ENCODE results near the gene ITGB5.

The ITGB5 gene

DNA sequence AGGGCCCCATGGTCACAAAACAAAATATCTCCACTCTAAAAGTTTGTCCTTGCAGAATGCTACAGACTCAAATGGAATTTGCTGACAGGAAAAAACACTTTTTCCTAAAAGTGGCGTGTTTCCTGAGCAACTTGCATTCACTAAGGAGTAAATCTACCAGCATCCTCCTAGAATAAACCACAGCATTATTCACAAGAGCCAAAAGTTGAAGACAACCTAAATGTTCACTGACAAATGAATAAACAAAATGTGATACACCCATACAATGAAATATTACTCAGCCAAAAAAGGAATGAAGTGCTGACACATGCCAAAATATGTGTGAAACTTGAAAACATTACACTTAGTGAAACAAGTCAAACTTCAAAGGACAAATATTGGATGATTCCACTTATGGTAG, 28.9 kb downstream of the ITGB5 start:
- DNase-seq: no peak

DNA sequence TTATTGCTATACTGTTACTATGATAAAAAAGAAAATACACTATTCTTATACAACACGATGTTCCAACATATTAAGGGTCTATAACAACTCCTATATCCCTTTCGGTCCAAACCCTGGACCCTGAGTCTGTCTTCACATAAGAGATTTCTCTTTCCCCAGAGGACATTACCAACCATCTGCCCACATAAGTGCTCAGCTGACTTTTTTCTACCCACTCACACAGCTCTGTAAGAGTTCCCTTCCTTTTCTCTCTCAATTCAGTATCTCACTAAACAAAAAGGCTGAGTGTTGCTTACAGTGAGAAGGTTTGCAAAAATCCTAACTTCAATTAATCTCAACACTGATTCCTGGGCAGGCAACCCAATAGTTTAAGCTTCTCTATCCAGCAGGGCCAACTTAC, 30.5 kb downstream of the ITGB5 start:
- DNase-seq: no peak

DNA sequence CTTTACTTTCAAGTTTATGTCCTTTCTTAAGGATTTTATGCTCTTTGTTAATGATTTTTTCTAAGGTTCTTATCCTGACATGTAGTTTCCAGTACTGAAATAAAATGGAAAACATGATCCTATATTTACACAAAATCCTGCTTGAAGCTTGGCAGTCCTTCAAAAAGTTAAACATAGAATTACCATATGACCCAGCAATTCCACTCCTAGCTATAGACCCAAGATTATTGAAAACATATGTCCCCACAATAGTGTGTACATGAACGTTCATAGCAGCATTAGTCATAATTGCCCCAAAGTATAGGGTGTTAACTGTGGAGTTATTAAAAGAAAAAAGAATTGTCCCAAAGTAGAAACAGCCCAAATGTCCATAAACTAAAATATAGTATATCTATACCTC, 33.2 kb downstream of the ITGB5 start:
- DNase-seq: no peak

GRCh38 chr3:124853446-124853845, 33.7 kb downstream of the ITGB5 start:
- no peak for DNase-seq

GRCh38 chr3:124851905-124852304, 35.3 kb downstream of the ITGB5 start:
- DNase-seq: no peak

- no peak for DNase-seq
Measured at GRCh38 chr3:124851136-124851535, 36.0 kb downstream of the ITGB5 start.

DNA sequence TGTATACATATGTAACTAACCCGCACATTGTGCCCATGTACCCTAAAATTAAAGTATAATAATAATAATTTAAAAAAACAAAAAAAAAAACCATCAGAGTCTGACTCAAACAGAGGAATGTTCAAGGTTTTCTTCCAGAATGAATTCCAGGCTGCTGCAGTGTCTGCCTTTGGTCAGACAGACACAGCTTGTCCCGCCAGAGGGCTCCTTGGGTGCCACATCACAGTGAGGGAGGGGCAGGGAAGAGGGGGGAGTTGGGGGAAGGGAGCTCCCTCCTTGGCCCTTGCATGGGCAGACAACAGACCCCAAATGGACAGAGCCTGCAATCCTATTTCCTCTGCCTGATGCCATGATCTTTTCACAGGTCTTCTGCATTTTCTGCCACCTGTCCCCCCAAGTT, 36.5 kb downstream of the ITGB5 start:
- no peak for DNase-seq

- DNase-seq: no peak
Measured at GRCh38 chr3:124850212-124850611, 37.0 kb downstream of the ITGB5 start.

GRCh38 chr3:124848300-124848699, 38.9 kb downstream of the ITGB5 start:
- DNase-seq: no peak

DNA sequence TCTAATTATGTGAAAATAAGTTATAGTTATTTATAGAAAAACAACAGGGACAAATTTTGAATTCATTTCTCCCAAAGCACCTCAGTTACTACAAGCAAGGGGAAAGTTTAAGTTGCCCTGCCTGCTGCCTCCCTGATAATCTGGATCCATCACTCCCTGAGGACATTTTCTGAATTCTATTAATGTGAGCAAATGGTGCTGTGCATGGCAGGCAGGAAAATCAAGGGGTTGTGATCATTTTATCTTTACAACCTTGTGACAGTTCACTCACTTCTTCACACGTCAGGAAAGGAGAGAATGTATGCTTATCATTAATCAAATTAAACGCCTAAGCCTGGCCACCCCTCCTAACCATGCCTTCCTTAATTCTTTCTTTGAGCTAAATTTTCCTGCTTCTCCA, 39.3 kb downstream of the ITGB5 start:
- DNase-seq: no peak

DNA sequence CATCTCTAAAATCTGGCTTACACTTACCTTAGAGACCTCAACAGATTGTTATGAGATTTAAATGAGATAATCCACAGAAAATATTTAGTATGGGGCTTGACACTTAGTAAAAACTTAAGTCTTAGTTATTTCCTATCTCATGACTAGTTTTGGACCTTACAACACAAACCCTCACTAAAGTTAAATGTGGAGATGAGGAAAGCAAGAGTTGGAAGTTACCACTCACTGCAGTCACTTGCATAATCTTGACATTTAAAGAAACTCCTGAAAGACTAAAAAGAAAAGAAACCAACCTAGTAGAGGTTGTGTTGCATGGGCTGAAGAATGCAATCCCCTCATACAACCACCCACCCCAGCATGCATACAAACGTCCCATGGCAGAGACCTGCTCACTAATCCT, 40.1 kb downstream of the ITGB5 start:
- no peak for DNase-seq

DNA sequence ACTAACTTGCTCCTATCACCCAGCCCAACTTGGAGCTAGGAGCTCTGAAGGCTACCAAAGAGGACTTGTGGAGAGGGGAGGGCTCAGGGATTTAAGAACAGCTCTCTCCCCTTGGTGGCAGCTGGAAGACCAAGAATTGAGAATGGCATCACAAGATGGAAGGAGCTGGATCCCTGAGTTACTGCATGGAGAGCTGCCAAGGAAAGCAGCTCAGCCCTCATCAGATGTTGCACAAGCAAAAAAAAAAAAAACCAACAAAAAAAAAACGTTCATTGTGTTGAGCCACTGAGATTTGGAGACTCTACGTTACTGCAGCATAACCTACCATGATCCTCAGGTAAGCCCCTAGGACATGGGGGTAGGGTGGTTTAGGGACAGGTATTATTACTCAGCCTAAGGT, 41.0 kb downstream of the ITGB5 start:
- no peak for DNase-seq

GRCh38 chr3:124845406-124845805, 41.8 kb downstream of the ITGB5 start:
- DNase-seq: no peak

DNA sequence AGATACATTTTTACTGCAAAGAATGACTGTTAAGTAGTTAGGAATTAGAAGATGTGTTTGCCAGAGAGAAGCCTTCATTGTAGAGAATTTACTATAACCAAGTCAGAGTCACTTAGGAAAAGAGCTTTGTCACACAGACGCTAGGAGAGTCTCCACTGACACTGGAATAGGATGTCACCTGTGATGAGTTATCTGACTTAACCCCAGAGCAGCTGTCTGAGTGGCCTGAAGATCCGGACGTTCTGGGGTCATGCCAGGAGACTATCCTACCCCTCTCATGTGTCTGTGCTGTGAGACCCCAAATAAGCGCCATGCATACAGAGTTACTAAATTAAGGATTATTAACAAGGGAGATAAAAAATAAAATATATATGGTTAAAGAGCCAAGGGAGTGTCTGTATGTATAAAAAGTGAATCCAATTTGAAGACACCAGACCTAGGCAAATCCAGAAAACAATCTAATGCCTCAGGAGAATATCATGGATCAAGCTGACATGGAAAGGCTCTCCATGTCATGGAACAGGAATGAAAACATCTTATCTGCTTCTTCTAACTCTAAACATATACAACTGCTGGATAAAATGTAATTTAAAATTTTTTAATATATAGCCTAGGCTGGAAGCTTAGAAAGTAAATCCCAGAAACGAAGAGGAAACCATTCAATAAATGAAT, 43.5 kb downstream of the ITGB5 start:
- no peak for DNase-seq

DNA sequence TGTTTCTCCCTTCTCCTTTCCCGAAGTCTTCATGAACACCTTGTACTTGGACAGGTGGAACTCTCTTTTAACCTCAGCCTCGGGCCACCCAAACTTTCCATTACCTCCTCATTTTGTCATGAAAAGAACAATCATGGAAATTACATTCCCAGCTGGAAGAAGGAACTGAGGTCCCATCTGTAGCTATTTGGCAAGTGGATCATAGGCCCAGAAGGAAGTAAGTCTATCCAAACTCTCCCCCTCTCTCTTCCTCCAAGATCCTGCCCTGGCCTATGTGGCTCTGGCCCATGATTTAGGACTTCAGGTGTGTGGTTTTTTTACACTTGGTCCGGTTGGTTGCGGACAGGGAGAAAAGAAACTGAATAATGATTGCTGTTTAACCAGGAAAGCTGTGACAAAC, 44.1 kb downstream of the ITGB5 start:
- no peak for DNase-seq

DNA sequence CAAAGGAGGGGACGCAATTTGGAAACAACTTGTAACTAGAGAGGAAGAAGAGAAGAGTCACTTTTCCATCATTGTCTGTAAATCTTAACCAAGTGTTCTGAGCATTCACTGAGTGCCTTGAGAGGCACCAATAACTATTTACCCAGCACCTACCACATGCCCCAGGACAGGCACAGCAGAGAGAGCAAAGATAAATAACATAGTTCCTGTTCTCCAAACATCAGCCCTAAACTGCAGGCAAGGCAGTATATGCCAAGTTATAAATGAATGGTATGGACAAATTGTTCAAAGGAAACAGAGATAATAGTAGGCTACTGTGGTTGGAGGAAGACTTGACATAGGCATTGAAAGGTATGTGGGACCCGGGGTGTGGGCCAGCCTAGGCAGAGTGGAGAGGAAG, 45.6 kb downstream of the ITGB5 start:
- no peak for DNase-seq

- DNase-seq: no peak
Measured at GRCh38 chr3:124840331-124840730, 46.8 kb downstream of the ITGB5 start.

DNA sequence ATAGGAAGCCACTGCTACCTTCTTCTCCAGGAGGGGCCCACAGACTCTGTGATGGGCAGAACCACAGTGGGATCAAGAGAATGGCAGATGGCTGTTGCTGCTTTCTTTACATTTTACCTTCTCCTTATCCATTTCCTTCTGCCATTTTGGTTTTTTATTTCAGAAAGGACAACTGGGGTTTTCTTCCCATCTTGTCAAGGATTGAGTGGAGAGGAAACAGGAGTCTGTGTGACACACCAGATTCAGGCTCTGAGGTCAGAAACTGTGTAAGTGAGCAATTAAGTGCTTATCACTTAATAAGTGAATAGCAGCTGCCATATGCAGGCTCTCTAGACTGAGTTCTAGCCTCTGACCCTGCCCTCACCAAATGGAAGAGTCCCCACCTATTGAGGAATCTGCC, 47.3 kb downstream of the ITGB5 start:
- DNase-seq: peak; percentile 18

DNA sequence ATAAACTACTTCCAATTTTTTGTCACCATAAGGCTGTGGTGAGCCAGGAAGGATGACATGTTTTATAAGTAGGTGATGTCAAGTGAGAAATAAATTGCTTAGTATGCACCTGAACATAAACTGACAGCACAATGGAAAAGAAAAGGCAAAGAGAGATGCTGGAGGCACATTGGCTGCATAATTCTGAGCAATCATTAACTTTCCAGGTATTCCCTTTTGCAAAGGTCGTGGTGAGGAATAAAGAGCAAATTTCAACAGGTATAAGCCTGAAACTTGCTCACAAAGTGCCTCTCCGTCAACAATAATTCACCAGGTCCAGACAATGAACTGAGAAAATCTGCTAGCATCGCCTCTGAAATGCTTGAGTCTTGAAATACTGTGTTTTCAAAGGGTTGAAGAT, 48.2 kb downstream of the ITGB5 start:
- no peak for DNase-seq

GRCh38 chr3:124837730-124838186, 49.4 kb downstream of the ITGB5 start:
- no peak for DNase-seq

GRCh38 chr3:124837065-124837464, 50.1 kb downstream of the ITGB5 start:
- DNase-seq: no peak

- DNase-seq: no peak
Measured at GRCh38 chr3:124836448-124836847, 50.7 kb downstream of the ITGB5 start.

DNA sequence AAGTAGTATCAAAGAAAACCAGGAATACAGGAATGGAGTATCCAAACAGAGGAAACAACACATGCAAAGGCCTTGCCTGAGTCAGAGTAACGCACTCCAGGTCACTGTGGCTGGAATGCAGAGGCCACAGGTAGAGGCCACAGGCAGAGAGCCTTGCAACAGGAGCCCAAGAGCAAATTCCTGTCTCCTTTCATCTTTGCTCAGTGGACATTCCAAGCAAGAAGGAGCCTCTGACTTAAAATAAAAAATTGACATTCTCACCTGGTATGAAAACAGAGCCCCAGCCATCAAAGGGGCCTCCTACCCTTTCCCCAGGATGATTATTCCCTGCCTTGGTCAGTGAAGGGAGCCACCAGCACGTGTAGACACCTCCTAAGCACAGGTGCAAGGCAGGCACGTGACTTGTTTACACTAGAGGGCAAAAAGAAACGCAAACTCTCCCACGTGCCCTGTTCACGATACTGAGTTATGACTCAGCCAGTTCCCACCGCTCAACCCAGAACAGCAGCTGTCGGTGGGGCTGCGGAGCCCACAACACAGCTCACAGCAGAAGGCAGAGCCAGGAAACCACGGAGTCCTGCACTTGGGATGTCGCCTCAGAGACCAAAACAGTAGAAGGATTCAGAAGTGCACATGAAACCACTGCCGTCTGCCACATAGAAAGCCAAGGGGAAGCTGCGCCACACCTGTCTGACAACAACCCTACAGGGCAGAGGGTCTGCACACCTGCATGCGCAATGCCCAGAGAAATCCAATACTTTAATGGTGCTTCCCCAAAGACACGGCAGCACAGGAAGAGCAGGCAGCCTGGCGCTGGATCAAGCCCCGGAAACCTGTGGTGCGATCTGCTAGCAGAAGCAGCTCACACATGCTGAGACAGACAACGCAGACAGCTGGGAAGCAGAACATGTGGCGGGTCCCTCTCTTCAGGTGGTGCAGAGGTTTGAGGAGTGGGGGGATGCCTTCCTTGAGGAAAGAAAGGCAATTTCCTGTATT, 52.1 kb downstream of the ITGB5 start:
- peak; percentile 98 for DNase-seq

DNA sequence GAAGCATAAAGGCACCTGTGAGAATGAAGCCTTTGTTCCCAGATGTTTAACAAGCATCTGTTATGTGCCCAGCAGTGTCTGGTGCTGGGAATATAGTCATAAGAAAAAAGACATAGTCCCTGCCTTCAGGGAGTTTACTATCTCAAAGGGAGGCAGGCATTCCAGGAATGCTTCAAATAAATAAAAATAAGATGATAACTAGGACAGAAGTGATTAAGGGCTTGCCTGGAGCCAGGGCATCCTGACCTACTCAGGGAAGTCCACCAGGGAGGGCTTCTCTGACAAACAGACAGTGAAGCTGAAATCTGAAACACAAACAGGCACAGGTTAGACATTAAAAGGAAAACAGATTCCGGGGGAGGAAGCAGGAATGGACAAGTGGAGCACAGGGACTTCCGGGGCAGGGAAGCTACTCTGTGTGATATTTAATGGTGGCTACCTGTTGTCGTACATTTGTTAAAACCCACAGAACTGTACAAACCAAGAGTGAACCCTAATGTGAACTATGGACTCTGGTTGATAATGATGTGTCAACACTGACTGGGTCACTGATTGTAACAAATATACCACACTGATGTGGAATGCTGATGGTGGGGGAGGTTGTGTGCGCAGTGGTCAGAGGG, 53.3 kb downstream of the ITGB5 start:
- no peak for DNase-seq

Data from NCI-H1105 treated with DMSO at 0.1 percent for 48 hours (cell line).